PC-3 (cell line): ENCODE measurements around the gene RHCE. TPM values are rescaled to one million over a fixed set of nuclear protein-coding genes. Genes with fewer than 3 reads are reported as not detected.
A peak's percentile ranks its signal among the peaks of the same experiment; 100 is the strongest.
"Not testable (repeated sequence)": the region's sequence is repeated elsewhere in the genome, so short reads cannot be mapped to it uniquely, and the experiment has no call there.

Experiments used
- ATAC-seq: fragments of 200-7000 bp; cut with Tn5 transposase; 2 replicates; pipeline ENCODE4 v1.9.1; 2020; ENCODE audit warnings: mild to moderate bottlenecking, moderate library complexity
- BruUV-seq: library from RNA; stranded (reverse); fragments of 400-500 nt; replicated peaks from 2 replicates; lab custom pipeline; 2021; lab: Mats Ljungman, UMichigan
- CTCF ChIA-PET: fragments of 300-600 bp; sonication (Branson Sonifier 250); formaldehyde crosslinking; loops from one replicate; lab custom pipeline; 2022; ENCODE audit warnings: antibody characterized with exemption; lab: Charles Lee
- POLR2A ChIA-PET: fragments of 300-600 bp; sonication (Branson Sonifier 250); formaldehyde crosslinking; loops from one replicate; lab custom pipeline; 2022; ENCODE audit warnings: antibody characterized with exemption; ENCODE audit not compliant: unreplicated experiment; lab: Charles Lee
- DNase-seq: peaks from one replicate; pipeline ENCODE4 v3.0.0-alpha.2; 2015
- H2AFZ ChIP-seq: fragments of 300-600 bp; sonication (generic); 2 replicates; pipeline ENCODE4 v1.6.0; 2016; ENCODE audit warnings: antibody characterized with exemption, low read length
- H3F3A ChIP-seq: fragments of 300-600 bp; sonication (generic); one replicate; pipeline ENCODE4 v1.6.0; 2017; ENCODE audit warnings: antibody characterized with exemption, low read length, control low read depth, mild to moderate bottlenecking; ENCODE audit not compliant: unreplicated experiment
- H3K27ac ChIP-seq: fragments of 300-600 bp; sonication (generic); 2 replicates; pipeline ENCODE4 v1.5.1; 2016; ENCODE audit warnings: mild to moderate bottlenecking, low read length
- H3K27me3 ChIP-seq: fragments of 300-600 bp; sonication (generic); 2 replicates; pipeline ENCODE4 v1.6.1; 2016; ENCODE audit warnings: low read length, mixed read lengths
- H3K36me3 ChIP-seq: fragments of 300-600 bp; sonication (generic); 2 replicates; pipeline ENCODE4 v1.6.1; 2016; ENCODE audit warnings: low read depth, mixed run types, low read length, mixed read lengths
- H3K4me1 ChIP-seq: fragments of 300-600 bp; sonication (generic); 2 replicates; pipeline ENCODE4 v1.5.1; 2016; ENCODE audit warnings: low read length; ENCODE audit not compliant: insufficient read depth
- H3K4me2 ChIP-seq: fragments of 300-600 bp; sonication (generic); 2 replicates; pipeline ENCODE4 v1.6.0; 2016; ENCODE audit warnings: low read length
- H3K4me3 ChIP-seq: fragments of 300-600 bp; sonication (generic); 2 replicates; pipeline ENCODE4 v1.5.1; 2016; ENCODE audit warnings: mild to moderate bottlenecking, low read length, mixed read lengths
- H3K79me2 ChIP-seq: fragments of 300-600 bp; sonication (generic); 2 replicates; pipeline ENCODE4 v1.6.1; 2017; ENCODE audit warnings: low read length, mixed read lengths
- H3K9ac ChIP-seq: fragments of 300-600 bp; sonication (generic); 2 replicates; pipeline ENCODE4 v1.6.0; 2016; ENCODE audit warnings: mild to moderate bottlenecking, low read length
- H3K9me2 ChIP-seq: fragments of 300-600 bp; sonication (generic); replicated peaks from 2 replicates; pipeline ENCODE4 v1.6.1; 2016; ENCODE audit warnings: mixed run types, low read length, mixed read lengths
- H3K9me3 ChIP-seq: fragments of 300-600 bp; sonication (generic); 2 replicates; pipeline ENCODE4 v1.6.1; 2016; ENCODE audit warnings: low read length, mixed read lengths
- H4K20me1 ChIP-seq: fragments of 300-600 bp; sonication (generic); 2 replicates; pipeline ENCODE4 v1.6.1; 2016; ENCODE audit warnings: low read length, mixed read lengths
- intact Hi-C: fragments of 100-400 bp; cut with micrococcal nuclease; formaldehyde crosslinking; loops from 2 replicates; pipeline ENCODE4 v1.9.0; 2023
- total RNA-seq: library from RNA; depleted of rRNA; stranded (reverse); fragments of >200 nt; gene quantifications from 2 replicates; pipeline ENCODE4 v1.2.3, GENCODE V29; 2014

The RHCE gene
- total RNA-seq, 1 experiment from 2014 or later, result 1.1 TPM

GRCh38 chr1:25383875-25384274 lies 36.8 kb downstream of the RHCE start:
- H3K4me1 ChIP-seq, CTCF ChIA-PET, H3K36me3 ChIP-seq, DNase-seq, H3K4me3 ChIP-seq, H2AFZ ChIP-seq, H3K9ac ChIP-seq, POLR2A ChIA-PET, H3K9me3 ChIP-seq, H3K27ac ChIP-seq, H3F3A ChIP-seq, BruUV-seq, intact Hi-C loops, H3K9me2 ChIP-seq, H4K20me1 ChIP-seq, H3K27me3 ChIP-seq, ATAC-seq, H3K79me2 ChIP-seq, H3K4me2 ChIP-seq: not testable (repeated sequence)

GRCh38 chr1:25383090-25383489 lies 37.5 kb downstream of the RHCE start:
- H2AFZ ChIP-seq, H3K27ac ChIP-seq, BruUV-seq, H3K4me2 ChIP-seq, H4K20me1 ChIP-seq, POLR2A ChIA-PET, H3K79me2 ChIP-seq, H3K4me1 ChIP-seq, intact Hi-C loops, H3F3A ChIP-seq, DNase-seq, H3K9me3 ChIP-seq, H3K9me2 ChIP-seq, H3K27me3 ChIP-seq, CTCF ChIA-PET, H3K4me3 ChIP-seq, H3K9ac ChIP-seq, ATAC-seq, H3K36me3 ChIP-seq: not testable (repeated sequence)

GRCh38 chr1:25382543-25382942 lies 38.1 kb downstream of the RHCE start:
- H3K36me3 ChIP-seq, H3K4me1 ChIP-seq, H4K20me1 ChIP-seq, H3K4me3 ChIP-seq, H3K4me2 ChIP-seq, DNase-seq, POLR2A ChIA-PET, H3K9me2 ChIP-seq, H3K9ac ChIP-seq, H3K9me3 ChIP-seq, CTCF ChIA-PET, BruUV-seq, intact Hi-C loops, H3F3A ChIP-seq, H3K79me2 ChIP-seq, H3K27me3 ChIP-seq, H2AFZ ChIP-seq, H3K27ac ChIP-seq, ATAC-seq: not testable (repeated sequence)

GRCh38 chr1:25378367-25378766 lies 42.3 kb downstream of the RHCE start:
- H3K27me3 ChIP-seq, POLR2A ChIA-PET, H3K4me3 ChIP-seq, H3F3A ChIP-seq, BruUV-seq, intact Hi-C loops, ATAC-seq, H4K20me1 ChIP-seq, DNase-seq, H3K4me1 ChIP-seq, H3K9me3 ChIP-seq, CTCF ChIA-PET, H3K4me2 ChIP-seq, H3K27ac ChIP-seq, H2AFZ ChIP-seq, H3K9ac ChIP-seq, H3K9me2 ChIP-seq, H3K79me2 ChIP-seq, H3K36me3 ChIP-seq: not testable (repeated sequence)

- H3F3A ChIP-seq, POLR2A ChIA-PET, H3K27ac ChIP-seq, H3K27me3 ChIP-seq, H3K9me3 ChIP-seq, H3K79me2 ChIP-seq, intact Hi-C loops, H3K9me2 ChIP-seq, H3K4me2 ChIP-seq, H3K4me1 ChIP-seq, H3K4me3 ChIP-seq, H4K20me1 ChIP-seq, H2AFZ ChIP-seq, H3K36me3 ChIP-seq, CTCF ChIA-PET, ATAC-seq, BruUV-seq, H3K9ac ChIP-seq: not testable (repeated sequence)
- peak; percentile 42 for DNase-seq
These were observed 48.9 kb downstream of the RHCE start for GRCh38 chr1:25371757-25372156.

GRCh38 chr1:25369691-25370271 lies 50.8 kb downstream of the RHCE start:
- intact Hi-C loops, H2AFZ ChIP-seq, CTCF ChIA-PET, H3K27ac ChIP-seq, H3K4me3 ChIP-seq, POLR2A ChIA-PET, H4K20me1 ChIP-seq, ATAC-seq, H3K9me2 ChIP-seq, H3K9ac ChIP-seq, H3K4me1 ChIP-seq, H3K4me2 ChIP-seq, H3K36me3 ChIP-seq, H3K79me2 ChIP-seq, H3K9me3 ChIP-seq, H3F3A ChIP-seq, H3K27me3 ChIP-seq, BruUV-seq, DNase-seq: not testable (repeated sequence)
